Measurements from ENCODE around the gene UGT2B15.
"Not testable (repeated sequence)": the region's sequence is repeated elsewhere in the genome, so short reads cannot be mapped to it uniquely, and the experiment has no call there.

The UGT2B15 gene

DNA sequence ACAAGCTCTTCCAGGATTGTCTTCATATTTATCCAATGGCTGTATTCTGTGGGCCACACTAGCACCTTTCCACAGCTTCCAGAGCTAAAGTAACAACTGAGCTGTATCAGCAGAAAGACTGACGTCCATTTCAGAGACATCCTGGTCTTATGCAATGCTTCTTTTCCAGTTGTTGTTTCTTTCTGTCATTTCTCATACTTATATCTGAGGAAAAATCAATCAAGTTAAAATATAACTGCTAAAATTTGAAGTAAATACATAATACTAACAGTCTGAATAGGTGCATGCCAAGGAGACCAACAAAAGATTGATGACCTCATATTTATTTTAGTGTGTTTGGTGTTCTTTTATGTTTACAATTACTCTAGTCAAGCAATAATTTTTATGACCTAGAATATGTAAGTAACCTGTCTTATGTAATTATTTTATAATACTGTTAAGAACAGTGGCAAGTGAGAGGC, at the start of gene UGT2B15:
Gene UGT2B15, minus strand, starts transcription at position 174 of the 461 bp plus-strand sequence. Its CDS starts 34 bp downstream, at position 140.
- not testable (repeated sequence) for DNase-seq

DNA sequence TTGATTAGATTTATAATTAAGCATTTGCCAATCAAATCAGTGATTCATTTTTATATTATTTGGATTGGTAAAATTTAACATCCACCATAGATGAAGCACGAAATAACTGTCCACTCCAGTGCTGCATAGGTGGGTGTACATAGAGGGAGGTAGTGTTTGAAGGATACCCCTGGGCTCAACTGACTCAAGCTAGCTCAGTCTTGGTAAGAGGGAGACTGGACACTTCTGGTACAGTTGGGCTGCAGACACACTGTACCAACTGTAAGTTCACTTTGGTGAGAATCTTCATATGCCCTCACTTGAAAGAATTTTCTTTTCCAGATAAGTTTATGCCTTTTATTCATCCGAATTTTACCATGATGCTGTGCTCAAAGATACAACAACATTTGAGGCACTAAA, 48.6 kb upstream of the UGT2B15 start:
- no peak for DNase-seq

DNA sequence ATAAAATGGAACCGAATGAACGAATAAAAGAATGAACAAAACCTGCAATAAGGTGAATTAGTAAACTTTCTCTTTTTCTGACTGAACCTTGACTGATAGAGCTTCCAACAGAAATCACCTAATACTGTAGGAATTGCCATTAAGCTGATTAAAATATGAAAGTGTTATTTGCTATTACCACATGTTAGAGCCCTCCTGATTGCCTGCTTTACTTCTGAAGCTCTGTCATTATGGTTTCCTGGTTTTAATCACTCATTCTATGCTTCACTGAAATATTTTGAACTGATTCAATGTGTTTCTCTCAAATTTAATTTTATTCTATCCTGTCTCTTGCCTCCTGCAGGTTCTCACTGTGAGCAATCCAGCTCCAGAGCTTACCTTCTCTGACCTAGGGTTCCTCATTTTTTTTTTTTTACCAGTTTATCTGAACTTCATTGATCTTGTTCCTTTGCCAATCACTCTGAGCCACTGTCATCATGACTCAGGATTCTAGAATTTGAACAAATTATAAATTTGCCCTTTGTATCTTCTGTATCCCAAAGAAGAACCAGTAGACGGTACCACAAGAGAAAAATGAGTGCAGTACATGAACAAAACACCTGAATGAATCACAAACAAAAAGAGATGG, 48.1 kb upstream of the UGT2B15 start:
- DNase-seq, result no peak

DNA sequence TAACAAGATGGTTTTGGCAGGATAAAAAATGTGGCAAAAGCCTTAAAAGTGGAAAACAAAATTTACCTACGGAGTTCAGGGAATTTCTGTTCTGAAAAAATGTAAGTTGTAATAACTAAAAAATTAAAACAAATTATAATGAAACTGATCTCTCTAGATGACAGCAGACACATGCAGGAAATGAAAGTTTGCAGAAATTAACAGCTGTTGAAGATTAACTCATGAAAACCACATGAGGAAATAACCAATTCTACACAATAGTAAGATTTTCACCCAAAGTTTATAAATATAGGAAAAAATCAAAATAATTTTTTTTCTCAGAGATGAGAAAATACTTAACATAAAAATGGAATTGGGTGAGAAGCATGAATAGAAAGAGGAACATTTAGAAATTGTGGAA, 47.5 kb upstream of the UGT2B15 start:
- DNase-seq, result no peak

DNA sequence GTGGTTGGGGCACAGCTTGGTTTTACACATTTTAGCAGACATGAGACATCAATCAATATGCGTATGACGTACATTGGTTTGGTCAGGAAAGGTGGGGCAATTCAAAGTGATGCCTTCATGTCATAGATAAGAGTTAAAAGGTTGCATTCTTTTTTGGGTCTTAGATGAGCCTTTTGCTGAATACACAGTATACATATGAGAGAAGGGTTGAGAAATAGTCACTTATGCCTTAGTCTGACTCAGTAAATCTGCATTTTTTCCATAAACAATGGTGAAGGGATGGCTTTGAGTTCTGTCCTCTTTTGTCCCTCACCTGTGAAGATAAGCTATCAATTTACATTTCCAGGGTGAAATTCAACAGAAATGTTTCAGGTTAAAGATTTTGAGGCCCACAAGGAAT, 43.9 kb upstream of the UGT2B15 start:
- no peak for DNase-seq

DNA sequence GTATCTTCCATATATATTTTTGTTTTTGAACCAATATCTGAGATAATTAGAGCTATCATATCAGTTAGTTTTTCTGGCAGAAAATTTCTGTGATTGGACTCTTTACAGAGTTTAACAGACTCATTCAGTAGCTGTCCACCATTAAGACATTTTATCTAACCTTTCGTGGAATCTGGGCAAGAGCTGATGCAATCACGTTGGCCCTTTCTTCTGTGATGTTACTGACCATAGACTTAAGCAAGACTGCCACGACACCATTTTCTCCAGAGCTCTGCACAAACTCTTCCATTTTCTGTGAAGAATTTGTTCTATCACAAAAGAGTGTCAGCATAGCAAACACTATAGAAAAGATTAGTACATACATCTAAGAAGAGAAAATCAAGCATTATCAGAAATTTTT, 41.8 kb upstream of the UGT2B15 start:
- no peak for DNase-seq

DNA sequence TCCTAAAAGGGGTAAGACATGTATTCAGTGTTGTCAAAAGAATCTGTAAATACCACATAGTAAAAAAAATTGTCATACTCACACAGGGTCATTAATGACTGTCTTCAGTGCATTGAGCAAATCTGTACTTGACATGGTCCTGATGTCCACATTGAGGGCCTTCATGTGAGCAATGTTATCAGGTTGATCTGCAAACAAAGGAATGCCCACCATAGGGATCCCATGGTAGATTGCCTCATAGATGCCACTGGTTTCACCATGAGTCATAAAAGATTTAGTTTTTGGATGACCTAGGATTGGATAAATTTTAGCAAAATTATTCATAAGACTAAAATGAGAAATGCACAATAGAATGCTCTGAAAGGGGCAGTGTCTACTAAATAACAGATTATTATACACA, 38.1 kb upstream of the UGT2B15 start:
- no peak for DNase-seq

DNA sequence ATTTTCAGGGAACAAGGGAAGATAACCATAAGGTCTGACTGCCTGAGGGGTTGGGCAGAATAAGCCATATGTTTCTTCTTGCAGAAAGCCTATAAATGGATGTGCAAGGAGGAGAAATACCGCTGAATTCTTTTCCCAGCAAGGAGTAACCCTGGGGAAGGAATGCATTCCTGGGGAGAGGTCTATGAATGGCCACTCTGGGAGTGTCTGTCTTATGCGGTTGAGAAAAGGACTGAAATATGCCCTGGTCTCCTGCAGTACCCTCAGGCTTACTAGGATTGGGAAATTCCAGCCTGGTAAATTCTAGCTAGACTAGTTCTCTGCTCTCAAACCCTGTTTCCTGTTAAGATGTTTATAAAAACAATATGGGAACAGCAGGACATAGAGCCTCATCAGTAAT, 32.7 kb upstream of the UGT2B15 start:
- DNase-seq, result not testable (repeated sequence)

DNA sequence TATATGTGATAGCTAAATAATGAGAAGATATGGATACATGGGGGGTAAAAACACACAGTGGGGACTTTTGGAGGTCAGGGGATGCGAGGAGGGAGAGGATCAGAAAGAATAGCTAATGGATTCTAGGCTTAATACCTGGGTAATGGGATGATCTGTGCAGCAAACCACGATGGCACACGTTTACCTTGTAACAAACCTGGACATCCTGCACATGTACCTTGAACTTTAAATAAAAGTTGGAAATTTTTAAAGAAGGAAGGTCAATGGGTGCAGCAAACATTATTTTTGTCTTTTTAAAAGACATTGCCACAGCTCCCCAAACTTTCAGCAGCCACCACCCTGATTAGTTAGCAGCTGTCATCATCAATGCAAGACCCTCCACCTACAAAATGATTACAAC, 29.7 kb upstream of the UGT2B15 start:
- DNase-seq, result no peak

DNA sequence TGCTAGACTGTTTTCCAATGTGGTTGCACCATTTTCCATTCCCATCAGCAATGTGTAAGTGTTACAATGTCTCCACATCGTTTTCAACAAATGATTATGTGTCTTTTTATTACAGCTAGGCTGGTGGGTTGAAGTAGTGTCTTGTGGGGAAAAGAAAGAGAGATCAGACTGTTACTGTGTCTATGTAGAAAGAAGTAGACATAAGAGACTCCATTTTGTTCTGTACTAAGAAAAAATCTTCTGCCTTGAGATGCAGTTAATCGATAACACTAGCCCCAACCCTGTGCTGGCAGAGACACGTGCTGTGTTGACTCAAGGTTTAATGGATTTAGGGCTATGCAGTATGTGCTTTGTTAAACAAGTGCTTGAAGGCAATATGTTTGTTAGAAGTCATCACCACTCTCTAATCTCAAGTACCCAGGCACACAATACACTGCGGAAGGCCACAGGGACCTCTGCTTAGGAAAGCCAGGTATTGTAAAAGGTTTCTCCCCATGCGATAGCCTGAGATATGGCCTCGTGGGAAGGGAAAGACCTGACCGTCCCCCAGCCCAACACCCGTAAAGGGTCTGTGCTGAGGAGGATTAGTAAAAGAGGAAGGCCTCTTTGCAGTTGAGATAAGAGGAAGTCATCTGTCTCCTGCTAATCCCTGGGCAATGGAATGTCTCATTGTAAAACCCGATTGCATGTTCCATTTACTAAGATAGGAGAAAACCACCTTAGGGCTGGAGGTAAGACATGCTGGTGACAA, 23.0 kb upstream of the UGT2B15 start:
- no peak for DNase-seq

DNA sequence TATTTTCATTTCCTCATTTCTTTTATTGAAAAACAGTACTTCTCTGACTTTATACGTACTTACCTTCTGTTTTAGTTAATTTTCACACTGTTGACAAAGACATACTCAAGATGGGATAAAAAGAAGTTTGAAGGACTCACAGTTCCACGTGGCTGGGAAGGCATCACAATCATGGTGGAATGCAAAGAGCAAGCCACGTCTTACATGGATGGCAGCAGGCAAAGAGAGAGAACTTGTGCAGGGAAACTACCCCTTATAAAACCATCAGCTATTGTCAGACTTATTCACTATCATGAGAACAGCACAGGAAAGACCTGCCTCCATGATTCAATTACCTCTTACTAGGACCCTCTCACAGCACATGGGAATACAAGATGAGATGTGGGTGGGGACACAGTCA, 20.7 kb upstream of the UGT2B15 start:
- no peak for DNase-seq

DNA sequence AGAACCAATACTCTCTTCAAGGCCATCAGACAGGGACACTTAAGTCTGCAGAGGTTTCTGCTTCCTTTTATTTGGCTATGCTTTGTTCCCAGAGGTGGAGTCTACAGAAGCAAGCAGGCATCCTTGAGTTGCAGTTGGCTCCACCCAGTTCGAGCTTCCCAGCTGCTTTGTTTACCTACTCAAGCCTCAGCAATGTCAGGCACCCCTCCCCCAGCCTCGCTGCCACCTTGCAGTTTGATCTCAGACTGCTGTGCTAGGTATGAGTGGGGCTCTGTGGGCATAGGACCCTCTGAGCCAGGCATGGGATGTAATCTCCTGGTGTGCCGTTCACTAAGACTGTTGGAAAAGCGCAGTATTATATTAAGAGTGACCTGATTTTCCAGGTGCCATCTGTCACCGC, 12.6 kb upstream of the UGT2B15 start:
- DNase-seq, result no peak

DNA sequence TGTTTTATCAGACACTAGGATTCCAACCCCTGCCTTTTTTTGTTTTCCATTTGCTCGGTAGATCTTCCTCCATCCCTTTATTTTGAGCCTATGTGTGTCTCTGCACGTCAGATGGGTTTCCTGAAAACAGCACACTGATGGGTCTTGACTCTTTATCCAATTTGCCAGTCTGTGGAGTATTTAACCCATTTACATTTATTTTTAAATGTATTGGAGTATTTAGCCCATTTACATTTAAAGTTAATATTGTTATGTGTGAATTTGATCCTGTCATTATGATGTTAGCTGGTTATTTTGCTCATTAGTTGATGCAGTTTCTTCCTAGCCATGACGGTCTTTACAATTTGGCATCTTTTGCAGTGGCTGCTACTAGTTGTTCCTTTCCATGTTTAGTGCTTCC, 10.8 kb upstream of the UGT2B15 start:
- not testable (repeated sequence) for DNase-seq

DNA sequence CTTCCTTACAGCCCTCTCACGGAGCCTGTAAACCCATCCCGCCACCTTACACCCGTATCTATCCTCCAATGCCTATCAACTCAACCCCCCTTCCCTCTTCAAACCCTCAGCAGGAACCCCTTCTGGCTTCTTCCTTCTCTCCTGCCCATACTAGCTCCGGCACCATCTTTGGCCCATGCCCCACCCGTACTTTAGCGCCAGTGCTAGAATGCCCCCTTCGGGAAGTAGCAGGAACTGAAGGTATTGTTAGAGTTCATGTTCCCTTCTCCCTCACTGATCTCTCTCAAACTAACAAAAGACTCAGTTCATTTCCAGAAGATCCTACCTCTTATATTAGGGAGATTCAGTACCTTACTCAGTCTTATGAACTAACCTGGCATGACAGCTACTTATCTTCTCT, 2.7 kb upstream of the UGT2B15 start:
- no peak for DNase-seq

DNA sequence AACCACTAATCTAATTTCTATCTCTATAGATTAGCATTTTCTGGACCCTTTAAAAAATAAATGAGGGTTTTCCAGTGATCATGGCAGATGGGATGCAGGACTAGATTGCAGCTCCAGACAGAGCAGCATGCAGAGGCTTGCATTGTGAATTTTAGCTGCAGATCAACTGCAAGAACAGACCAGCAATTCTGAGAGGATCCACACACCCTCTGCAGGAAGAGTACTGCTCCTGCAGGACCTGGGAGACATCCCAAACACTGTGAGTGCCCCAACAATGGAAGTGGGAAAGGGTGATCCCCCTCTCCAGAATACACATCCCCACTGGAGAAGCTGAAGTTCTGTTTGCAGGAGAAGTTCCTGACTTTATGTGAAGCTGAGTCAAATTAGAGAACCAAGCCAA, 765 bp upstream of the UGT2B15 start:
- not testable (repeated sequence) for DNase-seq

DNA sequence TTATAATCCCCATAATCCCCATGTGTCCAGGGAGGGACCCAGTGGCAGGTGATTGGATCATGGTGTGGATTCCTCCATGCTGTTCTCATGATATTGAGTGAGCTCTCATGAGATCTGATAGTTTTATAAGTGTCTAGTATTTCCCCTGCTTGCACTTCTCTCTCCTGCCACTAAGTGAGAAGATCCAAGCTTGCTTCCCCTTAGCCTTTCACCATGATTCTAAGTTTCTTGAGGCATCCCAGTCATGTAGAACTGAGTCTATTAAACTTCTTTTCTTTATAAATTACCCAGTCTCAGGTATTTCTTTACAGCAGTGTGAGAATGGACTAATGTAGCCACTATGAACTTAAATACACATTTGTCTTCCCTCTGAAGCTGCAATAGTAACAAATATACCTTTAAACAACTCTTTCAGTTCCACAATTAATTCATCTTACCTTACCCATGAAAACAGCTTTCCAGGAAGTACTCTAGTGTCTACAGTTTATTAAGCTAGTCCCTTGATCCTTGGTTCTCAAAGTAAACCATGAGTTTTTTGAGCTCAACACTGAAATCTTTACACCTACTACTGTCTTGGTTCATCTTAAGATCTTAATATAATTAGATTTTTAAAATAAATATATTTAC, 1.8 kb downstream of the UGT2B15 start:
- DNase-seq, result not testable (repeated sequence)

DNA sequence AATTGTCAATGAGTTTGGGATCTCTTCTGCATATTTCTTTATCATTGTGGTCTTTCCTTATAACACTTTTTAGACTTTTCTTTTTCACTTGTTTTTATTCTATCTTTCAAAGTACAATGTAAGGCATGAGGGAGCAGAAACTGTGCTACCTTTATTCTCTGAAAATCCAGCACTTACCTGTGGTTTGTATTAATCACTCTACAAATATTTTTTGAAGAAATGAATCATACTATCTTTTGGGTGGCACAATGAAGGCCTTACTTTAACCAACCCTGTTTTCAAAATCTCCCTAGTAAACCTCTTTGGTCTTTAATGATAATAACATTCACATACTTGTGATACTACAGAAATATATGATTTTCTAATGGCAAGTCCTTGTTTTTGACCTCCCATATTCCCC, 2.9 kb downstream of the UGT2B15 start:
- DNase-seq, result not testable (repeated sequence)

DNA sequence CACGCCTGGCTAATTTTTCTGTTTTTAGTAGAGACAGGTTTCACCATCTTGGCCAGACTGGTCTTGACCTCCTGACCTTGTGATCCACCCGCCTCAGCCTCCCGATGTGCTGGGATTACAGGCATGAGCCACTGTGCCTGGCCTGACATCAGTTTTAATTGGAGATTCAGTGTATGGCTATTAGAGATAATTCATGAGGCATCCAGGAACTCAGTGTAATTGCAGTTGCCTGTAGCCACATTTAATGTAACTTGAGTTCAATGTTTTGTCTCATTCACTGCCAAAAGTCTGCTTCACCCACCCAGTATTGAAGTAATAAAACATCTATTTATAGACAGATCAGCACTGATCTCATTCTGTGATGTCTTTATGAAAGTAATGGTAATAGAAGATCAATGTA, 5.7 kb downstream of the UGT2B15 start:
- DNase-seq, result not testable (repeated sequence)

DNA sequence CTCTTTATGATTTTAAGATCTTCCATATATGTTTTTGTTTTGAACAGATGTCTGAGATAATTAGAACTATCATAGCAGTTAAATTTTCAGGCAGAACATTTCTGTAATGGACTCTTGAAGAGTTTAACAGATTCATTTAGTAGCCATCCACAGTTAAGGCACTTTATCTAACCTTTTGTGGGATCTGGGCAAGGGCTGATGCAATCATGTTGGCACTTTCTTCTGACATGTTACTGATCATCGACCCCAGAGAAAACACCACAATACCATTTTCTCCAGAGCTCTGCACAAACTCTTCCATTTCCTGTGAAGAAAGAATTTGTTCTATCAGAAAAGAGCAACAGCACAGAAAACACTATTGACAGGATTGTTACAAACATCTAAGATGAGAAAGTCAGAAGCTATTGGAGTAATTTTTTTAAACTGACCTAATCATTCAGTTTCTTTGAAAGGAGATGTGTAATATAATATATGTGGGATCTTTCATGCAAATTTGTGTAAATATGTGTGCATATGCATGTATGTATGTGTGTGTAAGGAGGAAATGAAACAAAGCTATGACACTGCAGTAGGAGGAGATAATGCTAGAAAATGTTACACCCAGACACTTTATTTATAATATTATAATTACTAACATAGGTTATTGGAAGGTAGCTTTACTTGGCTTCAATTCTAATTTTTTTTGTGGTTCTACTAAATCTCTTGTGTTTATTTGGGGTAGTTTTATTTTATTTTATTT, 7.4 kb downstream of the UGT2B15 start:
- DNase-seq, result not testable (repeated sequence)

DNA sequence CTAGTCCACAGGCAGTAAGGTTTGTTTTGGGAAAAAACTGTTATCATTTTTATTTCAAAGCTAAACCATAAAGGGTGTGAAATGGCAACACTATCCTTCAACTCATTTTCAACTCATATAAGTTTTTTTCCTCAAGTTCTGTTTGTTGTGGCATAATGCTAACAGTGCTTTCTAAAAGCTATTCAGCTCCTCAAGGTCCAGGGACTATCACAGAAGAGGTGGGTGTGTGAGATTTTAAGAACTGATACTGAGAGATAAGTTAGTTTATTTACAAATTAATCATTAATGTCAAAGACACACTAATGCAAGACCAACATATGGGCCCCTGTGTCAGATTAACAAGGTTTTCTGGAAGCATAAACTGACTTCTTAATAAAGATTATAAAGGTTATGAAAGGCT, 11.8 kb downstream of the UGT2B15 start:
- DNase-seq, result no peak

DNA sequence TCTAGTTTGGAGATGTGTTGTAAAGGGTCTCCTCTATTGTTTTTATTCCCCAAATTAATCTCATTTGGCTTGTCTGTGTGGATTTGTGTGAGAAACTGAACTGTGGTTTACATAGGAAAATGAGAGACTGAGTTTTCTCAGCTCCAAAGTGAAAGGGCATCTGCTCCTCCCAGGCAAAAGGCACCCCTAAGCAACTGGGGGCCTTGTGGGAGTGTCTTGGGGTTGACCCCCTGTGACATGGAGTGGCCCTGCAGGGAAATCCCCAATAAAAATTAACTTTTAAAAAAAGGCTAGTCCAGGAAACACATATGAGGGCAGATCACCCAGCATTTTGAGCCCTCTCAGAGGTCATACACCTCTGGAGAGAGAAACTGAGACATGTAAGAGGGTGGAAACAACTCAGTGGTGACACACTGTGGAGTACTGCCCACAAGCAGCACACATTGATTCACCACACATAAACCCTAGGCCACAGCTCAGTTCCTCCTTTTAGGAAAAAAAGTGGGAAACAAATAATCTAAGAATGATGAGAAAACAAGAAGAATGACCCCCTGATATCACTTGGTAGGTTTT, 13.3 kb downstream of the UGT2B15 start:
- DNase-seq, result not testable (repeated sequence)

DNA sequence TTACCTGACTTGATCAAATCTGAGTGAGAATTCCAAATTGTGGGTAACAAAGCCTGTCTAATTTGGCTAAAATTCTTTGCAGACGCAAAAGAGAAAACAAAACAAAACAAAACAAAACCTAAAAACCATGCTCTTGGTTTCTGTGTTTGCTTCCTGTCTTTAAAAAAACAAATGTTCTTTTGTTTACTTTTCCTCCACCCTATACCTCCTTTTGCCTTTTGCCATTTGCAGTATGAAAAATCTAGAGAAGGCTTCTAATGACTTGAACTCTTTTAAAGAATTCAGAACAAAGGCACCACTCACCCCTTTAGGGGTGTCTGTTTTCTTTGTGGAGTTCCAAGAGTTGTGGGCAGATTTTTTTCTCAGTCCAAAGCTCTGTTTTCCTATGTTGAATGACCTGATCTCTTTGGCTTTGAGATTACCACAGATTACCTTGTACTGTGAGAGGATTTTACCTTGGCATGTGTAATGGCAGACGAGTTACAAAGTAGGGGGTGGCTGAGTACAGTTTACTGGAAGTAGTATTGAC, 13.9 kb downstream of the UGT2B15 start:
- DNase-seq, result not testable (repeated sequence)

Measured in CD4-positive, alpha-beta T cell treated with Interleukin-12 subunit alpha and Interleukin-12 subunit beta, for 1 hour (primary cell).